Lung microvascular endothelial cell (primary cell): ENCODE data around the gene FRMD6. TPM values are rescaled to one million over a fixed set of nuclear protein-coding genes. Genes with fewer than 3 reads are reported as not detected.
"Not testable (repeated sequence)": the region's sequence is repeated elsewhere in the genome, so short reads cannot be mapped to it uniquely, and the experiment has no call there.

Source experiments
- DNase-seq, 2 donors: peaks; one replicate each; pipeline versions ENCODE4 v3.0.0 to v3.0.0-alpha.2; 2010; ENCODE audit warnings: low read depth in 2 of 2
- total RNA-seq: library from RNA; depleted of rRNA; stranded (reverse); fragments of >200 nt; gene quantifications from 2 replicates; pipeline ENCODE4 v1.2.1, GENCODE V29; 2014

FRMD6 gene
- total RNA-seq, 1 donor from 2014 or later = 297 TPM

GRCh38 chr14:51723990-51724389 lies 72.3 kb downstream of the FRMD6 start:
- no peak for DNase-seq

GRCh38 chr14:51724650-51725049 lies 72.9 kb downstream of the FRMD6 start:
- no peak for DNase-seq

- no peak for DNase-seq
Observed at GRCh38 chr14:51725061-51725460, 73.4 kb downstream of the FRMD6 start.

- peak in 1 of 2 donors; percentile 37 for DNase-seq
Observed at GRCh38 chr14:51726166-51726899, 74.6 kb downstream of the FRMD6 start.

- no peak for DNase-seq
Observed at GRCh38 chr14:51727526-51727925, 75.8 kb downstream of the FRMD6 start.

- no peak for DNase-seq
Observed at GRCh38 chr14:51730098-51730497, 78.4 kb downstream of the FRMD6 start.

- no peak for DNase-seq
Observed at GRCh38 chr14:51730684-51731083, 79.0 kb downstream of the FRMD6 start.

GRCh38 chr14:51732494-51733112 lies 80.9 kb downstream of the FRMD6 start:
- DNase-seq = peak in 1 of 2 donors; percentile 24

- peak in 1 of 2 donors; percentile 31 for DNase-seq
Observed at GRCh38 chr14:51733147-51733546, 81.4 kb downstream of the FRMD6 start.

GRCh38 chr14:51735851-51736250 lies 84.1 kb downstream of the FRMD6 start:
- no peak for DNase-seq

- DNase-seq = no peak
Observed at GRCh38 chr14:51738754-51739153, 87.0 kb downstream of the FRMD6 start.

- DNase-seq = no peak
Observed at GRCh38 chr14:51743588-51744000, 91.9 kb downstream of the FRMD6 start.

GRCh38 chr14:51744372-51745130 lies 92.8 kb downstream of the FRMD6 start:
- DNase-seq = no peak

GRCh38 chr14:51746823-51747222 lies 95.1 kb downstream of the FRMD6 start:
- not testable (repeated sequence) for DNase-seq

- no peak for DNase-seq
Observed at GRCh38 chr14:51750542-51750941, 98.8 kb downstream of the FRMD6 start.

- not testable (repeated sequence) for DNase-seq
Observed at GRCh38 chr14:51751611-51752345, 100.1 kb downstream of the FRMD6 start.

GRCh38 chr14:51757756-51758155 lies 106.0 kb downstream of the FRMD6 start:
- DNase-seq = not testable (repeated sequence)

GRCh38 chr14:51759950-51760349 lies 108.2 kb downstream of the FRMD6 start:
- no peak for DNase-seq

GRCh38 chr14:51765726-51766125 lies 114.0 kb downstream of the FRMD6 start:
- DNase-seq = not testable (repeated sequence)

- not testable (repeated sequence) for DNase-seq
Observed at GRCh38 chr14:51766586-51766985, 114.9 kb downstream of the FRMD6 start.

GRCh38 chr14:51769261-51769660 lies 117.6 kb downstream of the FRMD6 start:
- DNase-seq = not testable (repeated sequence)

GRCh38 chr14:51774209-51774608 lies 122.5 kb downstream of the FRMD6 start:
- DNase-seq = no peak
